Gastroesophageal sphincter (tissue), 4 donors: ENCODE measurements around the gene NR2F2. TPM values are rescaled to one million over a fixed set of nuclear protein-coding genes. Genes with fewer than 3 reads are reported as not detected.

Source experiments
- ATAC-seq: fragments of 150-250 bp; one replicate; pipeline ENCODE4 v1.9.1; 2016; ENCODE audit warnings: mild to moderate bottlenecking, moderate library complexity
- H3K27ac ChIP-seq, 4 donors: fragments of 200-600 bp; sonication (generic) in 3 of 4; 1 replicate in 3 of 4; 2 replicates in 1 of 4; pipeline ENCODE4 v1.5.1; 2016 to 2019
- H3K27me3 ChIP-seq: fragments of 200-600 bp; sonication (generic); one replicate; pipeline ENCODE4 v1.5.1; 2019
- H3K36me3 ChIP-seq, 2 donors: fragments of 200-600 bp; sonication (generic); one replicate each; pipeline ENCODE4 v1.5.1; 2019; ENCODE audit warnings: control low read depth in 1 of 2
- H3K4me1 ChIP-seq, 3 donors: fragments of 200-600 bp; sonication (generic); 1 replicate in 2 of 3; 2 replicates in 1 of 3; pipeline ENCODE4 v1.5.1; 2016 to 2019; ENCODE audit warnings: control low read depth in 2 of 3
- H3K4me3 ChIP-seq, 2 donors: fragments of 200-600 bp; sonication (generic); one replicate each; pipeline ENCODE4 v1.5.1; 2019; ENCODE audit warnings: mild to moderate bottlenecking in 1 of 2, moderate library complexity in 1 of 2
- H3K9me3 ChIP-seq, 3 donors: fragments of 200-600 bp; sonication (generic); one replicate each; pipeline ENCODE4 v1.5.1; 2017 to 2019; ENCODE audit warnings: control low read depth in 2 of 3
- CTCF ChIP-seq, 4 experiments: fragments of 200-600 bp in 2 of 4; fragments of 450-650 bp in 2 of 4; sonication (generic) in 1 of 4; IDR thresholded peaks; one replicate each; pipeline ENCODE4 v1.5.1; 2017 to 2019; ENCODE audit warnings: antibody characterized with exemption in 4 of 4, mild to moderate bottlenecking in 2 of 4, moderate library complexity in 2 of 4
- EP300 ChIP-seq: sonication (generic); formaldehyde crosslinking; IDR thresholded peaks from one replicate; pipeline ENCODE4 v1.6.1; 2017; ENCODE audit warnings: antibody characterized with exemption, mild to moderate bottlenecking
- POLR2A ChIP-seq, 2 donors: fragments of 450-650 bp; IDR thresholded peaks; one replicate each; pipeline ENCODE4 v1.6.1; 2017; ENCODE audit warnings: antibody characterized with exemption in 2 of 2, mild to moderate bottlenecking in 2 of 2, moderate library complexity in 1 of 2
- POLR2AphosphoS5 ChIP-seq: sonication (generic); formaldehyde crosslinking; IDR thresholded peaks from one replicate; pipeline ENCODE4 v1.6.1; 2017; ENCODE audit warnings: antibody characterized with exemption
- WGBS, 2 donors: methylation state at CpG; one replicate each; pipeline ENCODE4 v1.1.5; 2018; ENCODE audit warnings: low coverage in 1 of 2; 5-methylcytosine and 5-hydroxymethylcytosine counted together
- total RNA-seq, 4 donors: library from RNA; depleted of rRNA; stranded (reverse); fragments of >200 nt; gene quantifications; one replicate each; pipeline ENCODE4 v1.1.0, GENCODE V29; 2016

Gene NR2F2
- total RNA-seq, 4 donors from 2014 or later: 82.7 to 126 (median 91.8) TPM

GRCh38 chr15:96345560-96346399, 15.3 kb downstream of the NR2F2 start:
- H3K36me3 ChIP-seq: no peaks in the 10 kb centered on the region
- H3K4me1 ChIP-seq: peaks cover 0 to 89% (median 8%) of the 10 kb centered on the region in 3 donors
- peak; percentile 75 for ATAC-seq
- 1 to 6% methylated on average over 9 to 11 of the region's 47 CpGs for WGBS, 2 donors
- peak in 3 of 4 experiments; percentile 66 to 69 (median 68) for TF ChIP-seq CTCF (IDR thresholded peaks at IDR 0.05)
- TF ChIP-seq POLR2AphosphoS5: peak; percentile 77
- TF ChIP-seq POLR2A (IDR thresholded peaks at IDR 0.05): peak; percentile 44 to 60
- TF ChIP-seq EP300: peak; percentile 20
- no peaks in the 10 kb centered on the region for H3K9me3 ChIP-seq
- peak overlapping the region; percentile 75 to 98 (median 94) for H3K27ac ChIP-seq
- no peaks in the 10 kb centered on the region for H3K27me3 ChIP-seq
- peak overlapping the region; percentile 44 to 87 for H3K4me3 ChIP-seq

GRCh38 chr15:96346409-96346970, 16.0 kb downstream of the NR2F2 start:
- Histone ChIP-seq H3K36me3 (no peaks in the 10 kb centered on the region), H3K4me1 (peaks cover 0 to 94% (median 8%) of the 10 kb centered on the region in 3 donors), H3K27me3 (no peaks in the 10 kb centered on the region), H3K4me3 (peak overlapping the region; percentile 44 to 87), H3K27ac (peak overlapping the region; percentile 75 to 98 (median 94)), H3K9me3 (no peaks in the 10 kb centered on the region)
- no peak for TF ChIP-seq POLR2AphosphoS5
- no peak for TF ChIP-seq POLR2A (IDR thresholded peaks at IDR 0.05)
- TF ChIP-seq EP300: no peak
- no peak for TF ChIP-seq CTCF (IDR thresholded peaks at IDR 0.05)
- WGBS, 2 donors: 7 to 18% methylated on average over 6 of the region's 6 CpGs
- ATAC-seq: no peak

DNA sequence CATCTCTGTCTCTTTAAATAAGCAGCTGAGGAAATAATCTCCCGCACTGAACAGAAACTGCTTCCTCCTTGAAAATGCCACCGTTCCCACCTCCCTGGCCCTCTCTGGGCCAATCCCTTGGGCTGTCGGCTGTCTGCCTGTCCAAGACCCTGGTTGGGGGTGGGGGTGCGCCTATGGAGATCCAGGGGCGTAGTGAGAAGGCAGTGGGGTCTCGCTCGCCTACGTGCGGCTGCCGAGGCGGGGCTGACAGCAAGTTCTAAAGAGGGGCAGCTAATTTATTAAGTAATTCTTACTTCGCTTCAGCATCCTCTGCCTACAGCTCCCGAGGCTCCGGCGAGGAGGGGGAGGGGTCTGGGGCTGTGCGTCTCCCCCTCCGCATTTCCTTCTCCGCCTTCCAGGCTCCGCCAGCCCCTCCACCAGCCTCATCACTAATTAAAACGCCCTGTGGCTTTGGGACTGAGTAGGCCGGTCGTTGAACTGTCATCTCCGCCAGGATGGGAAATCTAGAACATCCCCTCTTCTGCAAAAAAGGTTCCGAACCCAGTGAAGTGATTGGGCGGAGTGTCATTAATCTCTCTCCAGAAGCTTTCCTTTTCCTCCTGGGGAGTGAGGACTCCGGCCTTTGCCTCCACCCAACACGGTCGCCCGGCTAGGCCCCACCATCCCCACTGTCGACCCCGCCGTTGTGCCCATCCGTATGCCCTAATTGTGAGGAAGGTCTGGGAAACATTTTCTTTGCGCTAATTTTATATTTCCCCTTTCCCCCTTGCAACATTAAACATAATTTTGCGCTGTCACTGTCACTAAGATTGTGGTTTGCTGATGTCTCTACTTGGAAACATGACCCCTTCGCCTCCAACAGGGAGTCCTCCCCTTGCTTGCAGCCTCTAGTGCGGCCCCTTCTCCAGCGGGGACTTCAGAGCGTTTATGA, 16.9 kb downstream of the NR2F2 start:
- Histone ChIP-seq H3K27me3 (no peaks in the 10 kb centered on the region), H3K9me3 (no peaks in the 10 kb centered on the region), H3K4me3 (peak overlapping the region; percentile 44 to 87), H3K36me3 (no peaks in the 10 kb centered on the region), H3K27ac (peak overlapping the region; percentile 75 to 98 (median 94)), H3K4me1 (peaks cover 0 to 94% (median 8%) of the 10 kb centered on the region in 3 donors)
- WGBS, 2 donors: 13 to 43% methylated on average over 18 to 22 of the region's 39 CpGs
- ATAC-seq: peak; percentile 16
- TF ChIP-seq EP300: no peak
- no peak for TF ChIP-seq POLR2AphosphoS5
- peak in 1 of 2 donors; percentile 19 for TF ChIP-seq POLR2A (IDR thresholded peaks at IDR 0.05)
- no peak for TF ChIP-seq CTCF (IDR thresholded peaks at IDR 0.05)

DNA sequence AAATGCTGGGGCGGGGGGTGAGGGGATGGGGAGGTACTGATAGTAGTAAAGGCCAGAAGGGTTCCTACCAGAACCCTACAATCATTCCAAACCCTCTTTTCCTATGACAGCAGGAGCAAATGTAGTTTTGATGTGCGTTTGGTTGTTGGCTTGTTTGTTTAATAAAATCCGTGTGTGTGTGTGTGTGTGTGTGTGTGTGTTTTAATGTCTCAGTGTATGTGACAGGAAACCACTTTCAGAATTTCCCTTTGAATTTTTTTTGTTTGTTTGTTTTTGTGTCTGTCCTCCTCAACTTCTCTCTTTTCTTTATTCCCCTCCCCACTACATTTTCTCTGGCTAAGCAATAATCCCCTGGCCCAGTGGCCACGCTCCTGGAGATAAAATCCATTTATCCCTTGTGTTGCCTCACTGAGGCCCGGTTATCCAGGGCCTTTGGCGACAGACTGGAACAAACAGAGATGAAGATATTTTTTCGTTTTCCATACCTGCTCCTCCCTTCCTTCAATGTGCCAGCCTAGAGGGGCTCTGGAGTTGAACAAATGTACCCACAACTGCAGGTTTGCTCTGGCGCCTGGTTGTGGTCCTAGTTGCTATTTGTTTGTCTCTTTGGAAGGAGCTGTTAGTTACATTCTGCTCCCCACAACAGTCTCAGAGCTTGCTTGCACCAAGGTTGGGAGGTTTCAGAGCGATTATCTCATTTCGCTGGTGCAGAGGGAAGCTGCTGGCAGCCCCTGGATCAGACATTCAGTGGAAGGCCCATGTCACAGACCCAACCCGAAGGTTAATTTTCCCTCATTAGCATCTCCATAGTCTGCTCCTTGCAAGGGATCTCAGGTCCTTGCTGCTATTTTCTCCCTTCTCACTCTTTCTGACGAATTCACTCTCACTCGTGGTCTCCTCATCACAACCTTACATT, 17.9 kb downstream of the NR2F2 start:
- WGBS, 2 donors: 24 to 50% methylated on average over 10 to 12 of the region's 13 CpGs
- H3K4me1 ChIP-seq: peaks cover 0 to 94% (median 8%) of the 10 kb centered on the region in 3 donors
- peak overlapping the region; percentile 75 to 98 (median 94) for H3K27ac ChIP-seq
- no peak for ATAC-seq
- no peaks in the 10 kb centered on the region for H3K9me3 ChIP-seq
- TF ChIP-seq POLR2AphosphoS5: no peak
- no peak for TF ChIP-seq EP300
- no peak for TF ChIP-seq CTCF (IDR thresholded peaks at IDR 0.05)
- TF ChIP-seq POLR2A (IDR thresholded peaks at IDR 0.05): no peak
- peak overlapping the region; percentile 44 to 87 for H3K4me3 ChIP-seq
- H3K27me3 ChIP-seq: no peaks in the 10 kb centered on the region
- H3K36me3 ChIP-seq: no peaks in the 10 kb centered on the region
